PFSK-1 (cell line): ENCODE results near the gene ERN1.

Experiments
- FOXP2 ChIP-seq: optimal IDR thresholded peaks from 2 replicates; pipeline ENCODE3; 2011; ENCODE audit warnings: borderline replicate concordance, control low read depth, inconsistent platforms; ENCODE audit not compliant: insufficient read depth; ENCODE audit errors: extremely low read length, extremely low read depth
- POLR2AphosphoS5 ChIP-seq: IDR thresholded peaks from 2 replicates; pipeline ENCODE4 v1.6.1; 2012; ENCODE audit warnings: low read depth, mild to moderate bottlenecking, control low read depth, low read length, moderate library complexity
- TAF1 ChIP-seq: IDR thresholded peaks from 2 replicates; pipeline ENCODE4 v1.6.1; 2012; ENCODE audit warnings: low read length, control low read depth, borderline replicate concordance; ENCODE audit not compliant: insufficient read depth

- TF ChIP-seq FOXP2 = no peak
- no peak for TF ChIP-seq POLR2AphosphoS5
- no peak for TF ChIP-seq TAF1
These were observed 140.2 kb downstream of the ERN1 start for GRCh38 chr17:63989622-63990345.
